Measurements from ENCODE around the gene SYCP2L. TPM values are rescaled to one million over a fixed set of nuclear protein-coding genes. Genes with fewer than 3 reads are reported as not detected.

Gene SYCP2L
- total RNA-seq, 1 donor from 2014 or later = 0.40 TPM

GRCh38 chr6:11006061-11006460, 119.2 kb downstream of the SYCP2L start:
- peak; percentile 5 for DNase-seq (ENCODE audit: low read depth)

- DNase-seq (ENCODE audit: low read depth) = no peak
These were observed 121.1 kb downstream of the SYCP2L start for GRCh38 chr6:11007715-11008608.

DNA sequence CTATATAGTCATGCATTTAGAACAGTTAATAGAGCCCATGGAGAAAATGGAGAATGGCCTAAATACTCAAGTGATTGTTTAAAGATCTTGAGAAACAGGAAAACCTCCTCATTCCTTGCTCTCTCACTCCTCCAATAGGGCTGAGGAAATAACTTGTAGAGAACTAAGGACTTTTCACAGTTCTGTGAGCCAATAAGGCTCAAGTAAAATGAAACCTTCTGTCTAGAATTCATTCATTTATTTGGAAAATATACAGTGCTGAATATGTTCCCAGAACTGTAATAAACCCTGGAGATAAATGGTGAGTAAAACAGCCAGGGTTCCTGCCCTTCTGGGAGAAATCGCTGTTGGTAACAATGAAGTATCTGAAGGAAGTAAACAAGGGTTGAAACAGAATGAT, 122.0 kb downstream of the SYCP2L start:
- DNase-seq (ENCODE audit: low read depth) = peak; percentile 5

DNA sequence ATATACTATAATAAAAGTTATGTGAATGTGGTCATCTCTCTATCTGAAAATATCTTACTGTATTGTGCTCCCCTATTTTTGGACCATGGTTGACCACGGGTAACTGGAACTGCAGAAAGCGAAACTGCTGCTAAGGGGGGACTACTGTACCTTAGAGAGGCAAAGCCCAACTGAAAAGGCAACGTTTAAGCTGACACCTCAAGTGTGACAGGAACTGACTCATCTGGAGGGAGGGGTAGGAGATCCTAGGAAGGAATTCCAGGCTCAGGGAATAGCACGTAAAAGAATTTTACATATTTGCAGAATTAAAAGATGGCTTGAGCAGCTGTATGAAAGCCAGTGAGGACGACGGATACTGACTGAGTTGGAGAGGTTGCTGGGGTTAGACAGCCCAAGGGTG, 122.5 kb downstream of the SYCP2L start:
- peak; percentile 59 for DNase-seq (ENCODE audit: low read depth)

- no peak for DNase-seq (ENCODE audit: low read depth)
These were observed 125.0 kb downstream of the SYCP2L start for GRCh38 chr6:11011787-11012234.

GRCh38 chr6:11012295-11012754, 125.5 kb downstream of the SYCP2L start:
- no peak for DNase-seq (ENCODE audit: low read depth)

DNA sequence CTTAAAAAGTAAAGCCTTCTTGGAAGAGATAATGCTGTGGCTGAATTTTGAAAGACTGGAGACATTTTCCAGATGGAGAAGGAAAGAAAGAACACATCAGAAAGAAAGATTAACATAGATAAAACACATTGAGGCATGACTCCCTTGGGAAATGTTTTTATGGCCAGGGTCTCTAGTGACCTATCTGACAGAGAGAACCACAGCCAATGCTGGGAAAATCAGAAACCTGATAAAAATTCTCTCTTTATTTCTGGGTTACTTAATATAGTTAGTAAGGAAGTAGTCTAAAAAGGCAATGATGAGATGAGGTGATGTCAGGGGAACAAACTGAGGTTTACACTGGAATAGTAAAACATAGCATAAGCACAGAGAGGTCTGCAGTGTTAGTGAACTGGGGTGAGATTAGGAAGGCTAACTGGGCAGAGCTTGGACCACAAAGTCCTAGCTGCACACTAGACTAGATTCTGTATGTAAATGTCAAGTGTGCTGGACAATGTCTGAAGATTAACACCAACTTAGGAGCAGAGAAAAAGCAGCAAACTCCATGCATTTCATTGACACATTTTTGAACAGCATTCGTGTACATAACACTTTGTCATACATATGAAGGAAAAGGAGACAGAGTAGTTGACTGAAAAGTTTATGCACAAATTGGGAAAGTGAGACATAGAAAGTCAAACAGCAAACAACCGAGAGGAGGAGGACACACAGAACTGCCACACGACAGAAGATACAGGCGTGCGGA, 126.3 kb downstream of the SYCP2L start:
- DNase-seq (ENCODE audit: low read depth) = no peak

GRCh38 chr6:11013721-11014070, 126.8 kb downstream of the SYCP2L start:
- no peak for DNase-seq (ENCODE audit: low read depth)

DNA sequence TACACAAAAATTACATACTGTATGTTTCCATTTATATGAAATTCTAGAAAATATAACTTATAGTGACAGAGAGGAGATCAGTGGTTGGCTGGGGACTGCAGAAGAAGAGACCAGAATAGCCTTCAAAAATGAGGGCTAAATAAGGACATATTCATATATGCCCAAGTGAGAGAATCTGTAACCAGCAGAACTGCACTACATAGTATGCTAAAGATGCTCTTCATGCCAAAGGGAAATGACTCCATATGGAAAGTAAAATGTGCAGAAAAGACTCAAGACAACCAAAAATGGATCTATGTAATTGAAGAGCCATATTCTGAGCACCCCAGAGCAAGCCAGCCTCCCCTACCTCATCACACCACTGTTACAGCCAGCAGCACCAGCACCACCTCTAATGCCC, 128.2 kb downstream of the SYCP2L start:
- no peak for DNase-seq (ENCODE audit: low read depth)

DNA sequence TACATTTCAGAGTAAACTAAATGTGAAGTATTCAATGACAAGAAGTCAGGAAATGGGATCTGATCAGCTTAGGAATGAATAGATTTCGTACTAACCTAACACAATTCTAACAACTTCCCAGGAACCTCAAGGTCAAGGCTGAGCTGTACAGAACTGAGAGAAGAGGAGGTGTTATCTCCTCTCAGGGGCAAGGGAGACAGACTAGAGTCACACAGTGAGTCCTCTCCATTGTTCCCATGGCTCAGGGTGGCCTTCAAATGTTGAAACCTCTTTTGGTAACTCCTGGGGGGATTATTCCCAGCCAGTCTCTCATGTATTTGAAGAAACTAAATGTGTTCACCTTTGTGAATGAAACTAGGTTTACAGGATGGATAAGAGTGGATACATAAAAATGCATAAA, 129.6 kb downstream of the SYCP2L start:
- DNase-seq (ENCODE audit: low read depth) = no peak

GRCh38 chr6:11017090-11017489, 130.2 kb downstream of the SYCP2L start:
- no peak for DNase-seq (ENCODE audit: low read depth)

- DNase-seq (ENCODE audit: low read depth) = no peak
These were observed 131.4 kb downstream of the SYCP2L start for GRCh38 chr6:11018225-11018624.

GRCh38 chr6:11021003-11021402, 134.2 kb downstream of the SYCP2L start:
- no peak for DNase-seq (ENCODE audit: low read depth)

DNA sequence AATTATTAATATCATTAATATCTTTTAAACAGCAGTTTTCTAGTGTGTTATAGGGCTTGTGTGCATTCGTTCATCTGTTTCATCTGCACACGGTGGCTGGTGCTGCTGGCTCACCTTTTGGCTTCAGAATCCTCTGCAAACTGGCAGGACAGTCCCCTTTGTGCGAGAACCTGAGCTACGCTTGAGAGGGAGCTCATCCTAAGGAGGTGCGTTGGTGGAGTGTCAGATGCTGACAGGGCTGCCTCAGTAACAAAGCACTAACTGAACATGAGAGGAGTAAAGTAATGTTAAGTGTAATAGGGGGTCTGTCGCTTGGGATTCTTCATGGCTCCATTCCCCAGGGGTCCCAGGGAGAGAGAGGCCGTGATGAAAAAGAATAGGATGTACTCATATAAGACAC, 134.9 kb downstream of the SYCP2L start:
- DNase-seq (ENCODE audit: low read depth) = no peak

- DNase-seq (ENCODE audit: low read depth) = peak; percentile 9
These were observed 136.2 kb downstream of the SYCP2L start for GRCh38 chr6:11023032-11023431.

Other genes starting within 250 kb of the SYCP2L start
- gene C6orf52, start 192.4 kb upstream of the SYCP2L start, total RNA-seq = 0.75 TPM in 1 of 2 replicates, not detected in the other
- gene PAK1IP1, start 192.1 kb upstream of the SYCP2L start, total RNA-seq = 25.3 and 30.3 TPM in 2 replicates
- gene TMEM14C, start 164.0 kb upstream of the SYCP2L start, total RNA-seq = 181 and 196 TPM in 2 replicates
- gene TMEM14B, start 139.2 kb upstream of the SYCP2L start, total RNA-seq = 52.9 and 74.1 TPM in 2 replicates
- 0.05 TPM in 1 of 2 replicates, not detected in the other for gene MAK, start 48.5 kb upstream of the SYCP2L start, total RNA-seq
- not detected in 2 replicates for gene GCM2, start 5.0 kb upstream of the SYCP2L start, total RNA-seq
- gene ELOVL2, start 157.3 kb downstream of the SYCP2L start, total RNA-seq = 0.05 TPM in 1 of 2 replicates, not detected in the other
- 20.0 TPM in 2 replicates for gene SMIM13, start 206.8 kb downstream of the SYCP2L start, total RNA-seq
- gene ERVFRD-1, start 224.7 kb downstream of the SYCP2L start, total RNA-seq = not detected in 2 replicates